NCI-H524 treated with DMSO at 0.1 percent for 48 hours (cell line): ENCODE data around the gene ZNF101.

Experiments used
- DNase-seq: peaks from one replicate; lab custom pipeline; 2025; lab: John Stamatoyannopoulos, UW

Gene ZNF101

DNA sequence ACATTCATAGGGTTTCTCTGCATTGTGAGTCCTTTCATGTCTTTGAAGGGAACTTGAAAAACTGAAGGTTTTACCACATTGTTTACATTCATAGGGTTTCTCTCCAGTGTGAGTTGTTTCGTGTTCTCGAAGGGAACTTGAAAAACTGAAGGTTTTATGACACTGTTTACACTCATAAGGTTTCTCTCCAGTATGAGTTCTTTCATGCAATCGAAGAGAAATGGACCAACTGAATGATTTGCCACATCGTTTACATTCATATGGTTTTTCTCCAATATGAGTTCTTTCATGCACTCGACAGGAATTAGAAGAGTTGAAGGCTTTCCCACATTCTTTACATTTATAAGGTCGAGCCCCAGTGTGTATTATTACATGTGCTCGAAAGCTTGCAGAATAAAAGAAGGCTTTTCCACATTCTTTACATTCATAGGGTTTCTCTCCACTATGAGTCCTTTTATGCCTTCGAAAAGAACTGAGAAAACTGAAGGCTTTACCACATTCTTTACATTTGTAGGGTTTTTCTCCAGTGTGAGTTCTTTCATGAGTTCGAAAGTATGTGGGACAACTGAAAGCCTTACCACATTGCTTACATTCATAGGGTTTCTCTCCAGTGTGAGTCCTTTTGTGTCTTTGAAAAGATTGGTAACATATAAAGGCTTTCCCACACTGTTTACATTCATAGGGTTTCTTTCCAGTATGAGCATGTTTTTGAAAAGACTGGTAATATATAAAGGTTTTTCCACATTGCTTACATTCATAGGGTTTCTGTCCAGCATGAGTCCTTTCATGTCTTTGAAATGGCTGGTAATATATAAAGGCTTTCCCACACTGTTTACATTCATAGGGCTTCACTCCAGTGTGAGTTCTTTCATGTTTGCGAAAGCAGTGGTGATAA, 43.5 kb downstream of the ZNF101 start:
- DNase-seq, result no peak

GRCh38 chr19:19719798-19720197, 51.2 kb downstream of the ZNF101 start:
- DNase-seq, result no peak

- DNase-seq, result no peak
These were observed 53.3 kb downstream of the ZNF101 start for GRCh38 chr19:19721896-19722295.

DNA sequence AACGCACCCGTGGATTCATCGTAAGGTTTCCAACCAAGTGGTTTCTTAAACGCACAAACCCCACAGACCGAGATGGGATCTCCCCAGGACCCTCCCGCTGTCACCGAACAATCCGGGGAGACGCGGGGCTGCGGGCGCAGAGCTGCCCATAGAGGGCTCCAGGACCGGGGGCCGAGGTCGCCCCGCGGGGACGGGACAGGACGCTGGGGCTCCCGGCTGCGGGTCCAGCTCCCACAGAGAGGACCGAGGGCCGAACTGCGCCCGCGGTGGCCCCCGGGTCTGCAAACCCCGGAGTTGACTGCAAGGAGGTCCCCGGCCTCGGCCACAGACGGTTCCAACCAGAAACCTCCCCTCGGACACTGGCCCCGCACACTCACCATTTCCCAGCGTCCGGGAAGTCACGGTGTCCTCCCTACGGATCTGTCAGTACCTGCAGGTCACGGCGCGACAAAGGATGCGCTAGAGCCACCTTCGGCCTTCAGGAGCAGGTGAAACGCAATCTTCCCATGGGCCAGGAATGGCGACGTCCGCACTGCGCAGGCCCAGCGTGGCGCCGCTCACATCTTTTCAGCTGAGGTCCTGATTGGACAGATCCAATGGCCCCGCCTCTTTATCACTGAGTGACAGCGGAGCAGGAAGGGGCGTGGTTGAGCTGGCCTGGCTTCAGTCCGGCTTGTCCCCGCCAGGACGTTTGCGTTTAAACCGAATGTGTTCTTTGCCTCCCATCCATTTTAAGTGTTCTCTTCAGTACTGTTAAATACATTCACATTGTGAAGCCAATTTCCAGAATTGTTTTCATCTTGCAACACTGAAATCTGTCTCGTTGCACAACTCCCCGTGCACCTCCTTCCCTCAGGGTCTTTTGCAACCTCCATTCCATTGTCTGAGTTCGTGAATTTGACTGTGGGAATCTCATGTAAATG, 64.2 kb downstream of the ZNF101 start, which contains the start of gene ZNF14:
ZNF14 (minus strand) TSS at position 534 of the 923 bp plus-strand sequence; CDS start at position 380, 154 bp downstream.
- peak; percentile 75 for DNase-seq
